RWPE1 (cell line): ENCODE data around the gene RGS6.

Experiments
- CTCF ChIA-PET: fragments of 350-600 bp; sonication (Branson Sonifier 250); formaldehyde crosslinking; extraction: SDS; loops from one replicate; lab custom pipeline; 2021; lab: Yijun Ruan, JAX
- POLR2A ChIA-PET: fragments of 400-600 bp; formaldehyde crosslinking; extraction: SDS; loops from one replicate; lab custom pipeline; 2020; ENCODE audit warnings: antibody characterized with exemption; ENCODE audit not compliant: low non-redundant PET; lab: Yijun Ruan, JAX
- DNase-seq: peaks from one replicate; pipeline ENCODE4 v3.0.0; 2012; ENCODE audit warnings: low spot score
- H3K27ac ChIP-seq: fragments of 450-650 bp; 2 replicates; pipeline ENCODE4 v1.5.1; 2017
- TF ChIP-seq, protein P1 (sequence below): fragments of 450-650 bp; conservative IDR thresholded peaks from 2 replicates; pipeline ENCODE4 v1.5.1; 2017; ENCODE audit warnings: low read depth, mild to moderate bottlenecking

RGS6 gene

GRCh38 chr14:72060460-72060859 lies 128.2 kb downstream of the RGS6 start:
- TF ChIP-seq, protein P1, sequence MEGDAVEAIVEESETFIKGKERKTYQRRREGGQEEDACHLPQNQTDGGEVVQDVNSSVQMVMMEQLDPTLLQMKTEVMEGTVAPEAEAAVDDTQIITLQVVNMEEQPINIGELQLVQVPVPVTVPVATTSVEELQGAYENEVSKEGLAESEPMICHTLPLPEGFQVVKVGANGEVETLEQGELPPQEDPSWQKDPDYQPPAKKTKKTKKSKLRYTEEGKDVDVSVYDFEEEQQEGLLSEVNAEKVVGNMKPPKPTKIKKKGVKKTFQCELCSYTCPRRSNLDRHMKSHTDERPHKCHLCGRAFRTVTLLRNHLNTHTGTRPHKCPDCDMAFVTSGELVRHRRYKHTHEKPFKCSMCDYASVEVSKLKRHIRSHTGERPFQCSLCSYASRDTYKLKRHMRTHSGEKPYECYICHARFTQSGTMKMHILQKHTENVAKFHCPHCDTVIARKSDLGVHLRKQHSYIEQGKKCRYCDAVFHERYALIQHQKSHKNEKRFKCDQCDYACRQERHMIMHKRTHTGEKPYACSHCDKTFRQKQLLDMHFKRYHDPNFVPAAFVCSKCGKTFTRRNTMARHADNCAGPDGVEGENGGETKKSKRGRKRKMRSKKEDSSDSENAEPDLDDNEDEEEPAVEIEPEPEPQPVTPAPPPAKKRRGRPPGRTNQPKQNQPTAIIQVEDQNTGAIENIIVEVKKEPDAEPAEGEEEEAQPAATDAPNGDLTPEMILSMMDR: no peak
- no peak for DNase-seq
- H3K27ac ChIP-seq: no peak overlapping the region
- POLR2A ChIA-PET: no interaction called here
- CTCF ChIA-PET: interaction anchor here (0.7 to 0.8 kb wide), 2 partner anchors 194 to 372 kb away, joined by 3 read pairs; no protein-coding TSS in a partner anchor

- POLR2A ChIA-PET: no interaction called here
- DNase-seq: no peak
- CTCF ChIA-PET: interaction anchor here (0.7 to 0.8 kb wide), 2 partner anchors 193 to 372 kb away, joined by 3 read pairs; no protein-coding TSS in a partner anchor
- TF ChIP-seq, protein P1: no peak
- H3K27ac ChIP-seq: no peak overlapping the region
Measured at GRCh38 chr14:72060917-72061316, 128.7 kb downstream of the RGS6 start.

- ChIA-PET POLR2A (no interaction called here), CTCF (interaction anchor here (0.7 kb wide), 1 partner anchor 42 kb away, joined by 3 read pairs; no protein-coding TSS in a partner anchor)
- no peak for DNase-seq
- TF ChIP-seq, protein P1: no peak
- H3K27ac ChIP-seq: no peak overlapping the region
Measured at GRCh38 chr14:72061718-72062117, 129.5 kb downstream of the RGS6 start.

DNA sequence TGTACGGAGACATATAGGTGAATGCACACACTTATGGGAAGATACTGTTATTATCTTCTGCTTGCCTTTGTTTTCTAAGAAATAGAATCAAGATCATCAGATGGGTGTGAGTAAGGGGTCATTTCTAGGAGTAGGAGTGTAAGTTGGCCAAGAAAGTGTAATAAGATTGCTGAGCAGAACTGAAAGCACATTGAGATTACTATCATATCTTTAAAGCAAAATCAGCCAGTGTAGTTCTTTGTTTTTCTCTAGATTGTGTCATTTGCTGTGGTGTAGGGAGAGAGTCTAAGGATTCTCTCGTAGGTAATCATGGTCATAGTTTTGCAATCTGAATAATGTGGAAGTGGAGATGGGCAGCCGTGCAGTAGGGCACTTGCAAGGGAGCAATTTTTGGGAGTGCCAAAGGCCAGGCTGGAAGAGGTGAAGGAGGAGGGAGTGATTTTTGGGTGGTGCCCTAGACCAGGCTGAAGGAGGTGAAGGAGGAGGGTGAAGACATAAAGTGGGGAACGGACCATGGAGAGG lies 131.6 kb downstream of the RGS6 start:
- no peak overlapping the region for H3K27ac ChIP-seq
- ChIA-PET POLR2A (no interaction called here), CTCF (no interaction called here)
- TF ChIP-seq, protein P1: no peak
- no peak for DNase-seq

DNA sequence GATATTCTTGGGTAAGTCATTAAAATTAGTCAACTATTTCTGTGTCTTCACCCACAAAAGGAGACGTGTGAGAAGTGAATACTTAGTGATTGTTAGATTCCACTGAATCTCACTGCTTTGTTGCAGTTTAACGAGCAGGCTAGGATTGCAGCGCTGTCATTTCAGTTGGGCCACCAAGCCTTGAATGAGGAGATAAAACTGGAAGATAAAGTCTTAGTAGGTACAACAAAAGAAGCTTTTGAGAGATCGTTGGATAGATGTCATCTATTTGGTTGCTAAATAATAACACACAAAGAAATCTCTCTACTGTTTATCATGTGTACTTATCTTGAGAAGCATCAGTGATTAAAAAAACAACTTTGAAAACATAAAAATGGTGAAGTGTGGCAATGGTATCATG lies 132.3 kb downstream of the RGS6 start:
- H3K27ac ChIP-seq: no peak overlapping the region
- DNase-seq: no peak

GRCh38 chr14:72070458-72070857 lies 138.2 kb downstream of the RGS6 start:
- CTCF ChIA-PET: no interaction called here
- no peak for DNase-seq
- TF ChIP-seq, protein P1: no peak
- H3K27ac ChIP-seq: no peak overlapping the region
- POLR2A ChIA-PET: no interaction called here

More for the DNA sequence above, 132.3 kb downstream of the RGS6 start:
- ChIA-PET POLR2A (no interaction called here), CTCF (interaction anchor here (0.6 kb wide), 1 partner anchor 167 kb away, joined by 3 read pairs; no protein-coding TSS in a partner anchor)
- TF ChIP-seq, protein P1: no peak
